ENCODE data around the gene TMEM132E. TPM values are rescaled to one million over a fixed set of nuclear protein-coding genes. Genes with fewer than 3 reads are reported as not detected.
A peak's percentile ranks its signal among the peaks of the same experiment; 100 is the strongest.

TMEM132E gene
- total and polyA plus RNA-seq, 2 of the 4 experiments (the other 2 are of a cell fraction): not detected

DNA sequence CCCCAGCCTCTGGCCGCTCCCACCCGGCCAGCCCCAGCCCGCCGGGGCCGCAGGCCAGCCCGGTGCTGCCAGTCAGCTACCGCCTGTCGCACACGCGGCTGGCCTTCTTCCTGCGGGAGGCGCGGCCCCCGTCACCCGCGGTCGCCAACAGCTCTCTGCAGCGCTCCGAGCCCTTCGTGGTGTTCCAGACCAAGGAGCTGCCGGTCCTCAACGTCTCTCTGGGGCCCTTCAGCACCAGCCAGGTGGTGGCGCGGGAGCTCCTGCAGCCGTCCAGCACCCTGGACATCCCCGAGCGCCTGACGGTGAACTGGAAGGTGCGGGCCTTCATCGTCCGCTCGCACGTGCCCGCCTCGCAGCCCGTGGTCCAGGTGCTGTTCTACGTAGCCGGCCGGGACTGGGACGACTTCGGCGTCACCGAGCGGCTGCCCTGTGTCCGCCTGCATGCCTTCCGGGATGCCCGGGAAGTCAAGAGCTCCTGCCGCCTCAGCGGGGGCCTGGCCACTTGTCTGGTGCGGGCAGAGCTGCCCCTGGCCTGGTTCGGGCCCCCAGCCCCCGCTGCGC lies 46.8 kb downstream of the TMEM132E start:
- peaks cover 23% of the 10 kb centered on the region for H3K27me3 ChIP-seq (ENCODE audit: control insufficient read depth, insufficient read depth, low read length)
- H3K9me1 ChIP-seq (ENCODE audit: insufficient read depth, low read length): no peaks in the 10 kb centered on the region
- no peak overlapping the region for H3K18ac ChIP-seq (ENCODE audit: low read depth, low read length)
- no peak overlapping the region for H3K27ac ChIP-seq (ENCODE audit: insufficient read depth, low read length)
- no peaks in the 10 kb centered on the region for H3K9me3 ChIP-seq (ENCODE audit: control insufficient read depth, insufficient read depth, low read length)
- no peak overlapping the region for H3K56ac ChIP-seq (ENCODE audit: extremely low read depth, insufficient read depth, low read length)
- ChIA-PET CTCF (no interaction called here), POLR2A (ENCODE audit: unreplicated experiment) (no interaction called here)
- H4K5ac ChIP-seq (ENCODE audit: low read depth, low read length): no peak overlapping the region
- no peaks in the 10 kb centered on the region for H3K79me1 ChIP-seq (ENCODE audit: low read depth in 1 of 2, low read length in 2 of 2)
- no peak overlapping the region for H2BK5ac ChIP-seq (ENCODE audit: low read depth, low read length, poor library complexity, severe bottlenecking)
- ATAC-seq (ENCODE audit: low read depth) (peak; percentile 24; the same call in 1 of the 2 replicates), DNase-seq (no peak)
- no peak overlapping the region for H3K4me3 ChIP-seq (ENCODE audit: insufficient read depth, low read depth, low read length)
- TF ChIP-seq, protein P1, sequence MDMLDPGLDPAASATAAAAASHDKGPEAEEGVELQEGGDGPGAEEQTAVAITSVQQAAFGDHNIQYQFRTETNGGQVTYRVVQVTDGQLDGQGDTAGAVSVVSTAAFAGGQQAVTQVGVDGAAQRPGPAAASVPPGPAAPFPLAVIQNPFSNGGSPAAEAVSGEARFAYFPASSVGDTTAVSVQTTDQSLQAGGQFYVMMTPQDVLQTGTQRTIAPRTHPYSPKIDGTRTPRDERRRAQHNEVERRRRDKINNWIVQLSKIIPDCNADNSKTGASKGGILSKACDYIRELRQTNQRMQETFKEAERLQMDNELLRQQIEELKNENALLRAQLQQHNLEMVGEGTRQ (IDR thresholded peaks at IDR 0.05; ENCODE audit: low read depth, low read length): no peak
- TF ChIP-seq, protein P2, sequence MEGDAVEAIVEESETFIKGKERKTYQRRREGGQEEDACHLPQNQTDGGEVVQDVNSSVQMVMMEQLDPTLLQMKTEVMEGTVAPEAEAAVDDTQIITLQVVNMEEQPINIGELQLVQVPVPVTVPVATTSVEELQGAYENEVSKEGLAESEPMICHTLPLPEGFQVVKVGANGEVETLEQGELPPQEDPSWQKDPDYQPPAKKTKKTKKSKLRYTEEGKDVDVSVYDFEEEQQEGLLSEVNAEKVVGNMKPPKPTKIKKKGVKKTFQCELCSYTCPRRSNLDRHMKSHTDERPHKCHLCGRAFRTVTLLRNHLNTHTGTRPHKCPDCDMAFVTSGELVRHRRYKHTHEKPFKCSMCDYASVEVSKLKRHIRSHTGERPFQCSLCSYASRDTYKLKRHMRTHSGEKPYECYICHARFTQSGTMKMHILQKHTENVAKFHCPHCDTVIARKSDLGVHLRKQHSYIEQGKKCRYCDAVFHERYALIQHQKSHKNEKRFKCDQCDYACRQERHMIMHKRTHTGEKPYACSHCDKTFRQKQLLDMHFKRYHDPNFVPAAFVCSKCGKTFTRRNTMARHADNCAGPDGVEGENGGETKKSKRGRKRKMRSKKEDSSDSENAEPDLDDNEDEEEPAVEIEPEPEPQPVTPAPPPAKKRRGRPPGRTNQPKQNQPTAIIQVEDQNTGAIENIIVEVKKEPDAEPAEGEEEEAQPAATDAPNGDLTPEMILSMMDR (conservative IDR thresholded peaks at IDR 0.05; ENCODE audit: low read depth, low read length): no peak
- TF ChIP-seq BHLHE40 (IDR thresholded peaks at IDR 0.05; ENCODE audit: low read depth, low read length) (no peak), NFE2L2 (IDR thresholded peaks at IDR 0.05; ENCODE audit: low read depth, low read length) (no peak), CEBPB (IDR thresholded peaks at IDR 0.05; ENCODE audit: low read depth, low read length) (no peak), FOS (IDR thresholded peaks at IDR 0.05; ENCODE audit: low read depth, low read length) (no peak), MXI1 (IDR thresholded peaks at IDR 0.05; ENCODE audit: borderline replicate concordance, low read depth, low read length) (no peak)
- no peak overlapping the region for H2AK9ac ChIP-seq (replicated peaks; ENCODE audit: low read depth, low read length, poor library complexity)
- no peak overlapping the region for H2BK15ac ChIP-seq (ENCODE audit: low read depth, low read length)
- no peak overlapping the region for H4K91ac ChIP-seq (ENCODE audit: insufficient read depth, low read depth, low read length)
- no peak overlapping the region for H2AFZ ChIP-seq (replicated peaks; ENCODE audit: low read length, poor library complexity)
- dilution Hi-C loops (cut with HindIII; ENCODE audit: low sequenced_read_pairs, unreplicated experiment) (no loop called here), in situ Hi-C loops (cut with MboI; ENCODE audit: low sequenced_read_pairs) (loop anchor here (25.0 kb wide), 1 partner anchor 486 kb away; the partner anchor contains the start of genes FNDC8 and RAD51D), intact Hi-C loops (cut with micrococcal nuclease) (no loop called here)
- no peak overlapping the region for H2BK120ac ChIP-seq (ENCODE audit: low read depth, low read length)
- H4K20me1 ChIP-seq (ENCODE audit: insufficient read depth, low read length): no peaks in the 10 kb centered on the region
- WGBS, 2 experiments (ENCODE audit: extremely low coverage in 2 of 2, insufficient read length in 1 of 2): 7% methylated on average over 40 of the region's 53 CpGs; no CpG with 5 or more reads in 1 of the 2 experiments
- H4K8ac ChIP-seq (ENCODE audit: low read depth in 2 of 2, low read length in 2 of 2): no peak overlapping the region
- no peak overlapping the region for H3K9ac ChIP-seq (ENCODE audit: low read depth, low read length)
- no peak overlapping the region for H3K14ac ChIP-seq (replicated peaks; ENCODE audit: low read depth, low read length)
- no TSS peak for BruUV-seq (replicated peaks)
- no peak overlapping the region for H2AK5ac ChIP-seq (ENCODE audit: low read depth, low read length)
- H3K23ac ChIP-seq (ENCODE audit: low read depth, low read length): no peak overlapping the region
- no peak overlapping the region for H2BK20ac ChIP-seq (ENCODE audit: low read depth, low read length)
- H3K4ac ChIP-seq (ENCODE audit: low read depth, low read length): no peak overlapping the region
- H3K36me3 ChIP-seq (ENCODE audit: control insufficient read depth, insufficient read depth, low read length): no peaks in the 10 kb centered on the region
- no peaks in the 10 kb centered on the region for H3K4me1 ChIP-seq (ENCODE audit: control insufficient read depth, insufficient read depth, low read length)
- H3K4me2 ChIP-seq (ENCODE audit: low read depth, low read length): no peak overlapping the region

Data from IMR-90 (cell line).